CD4-positive, alpha-beta T cell treated with Interleukin-10 for 1 hour (primary cell): ENCODE data around the gene GPR157.
"Not testable (repeated sequence)": the region's sequence is repeated elsewhere in the genome, so short reads cannot be mapped to it uniquely, and the experiment has no call there.

Experiments used
- DNase-seq: peaks from one replicate; pipeline ENCODE4 v3.0.0-alpha.2; 2020

The GPR157 gene

GRCh38 chr1:9112961-9113880 lies 15.7 kb downstream of the GPR157 start:
- no peak for DNase-seq

DNA sequence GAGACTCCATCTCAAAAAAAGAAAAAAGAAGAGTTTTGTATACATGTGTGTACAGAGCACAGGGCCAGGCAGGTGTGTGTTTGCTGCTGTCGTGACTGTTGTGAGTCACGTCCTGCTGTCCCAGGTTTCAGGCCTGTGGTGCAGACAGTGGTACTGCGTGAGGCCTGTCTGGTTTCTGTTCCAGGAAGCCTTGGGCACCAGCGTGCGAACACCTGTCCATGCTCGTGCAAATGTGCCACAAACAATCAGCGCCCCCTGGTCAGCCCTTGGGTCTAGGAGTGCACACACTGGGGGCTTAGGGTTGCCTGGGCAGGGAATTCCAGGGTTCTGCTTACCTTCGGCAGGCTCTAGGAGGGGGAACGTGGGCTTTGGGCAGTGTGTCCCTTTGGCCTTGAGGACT lies 16.9 kb downstream of the GPR157 start:
- DNase-seq, result no peak

DNA sequence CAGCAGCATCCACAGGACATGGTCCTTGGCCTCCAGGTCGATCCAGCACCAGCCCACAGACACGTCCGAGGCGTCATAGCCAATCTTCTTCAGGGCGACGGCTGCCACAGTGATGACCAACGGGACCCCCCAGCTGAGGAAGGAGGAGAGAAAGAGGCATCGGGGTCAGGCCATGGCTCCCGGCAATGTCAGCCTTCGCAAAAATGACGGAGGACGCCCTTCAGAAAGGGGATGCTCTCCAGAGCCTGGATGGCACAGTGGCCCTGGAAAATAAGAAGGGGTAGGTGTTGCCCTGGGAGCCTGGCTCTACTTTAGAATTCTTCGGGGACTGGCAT lies 17.6 kb downstream of the GPR157 start:
- DNase-seq, result no peak

DNA sequence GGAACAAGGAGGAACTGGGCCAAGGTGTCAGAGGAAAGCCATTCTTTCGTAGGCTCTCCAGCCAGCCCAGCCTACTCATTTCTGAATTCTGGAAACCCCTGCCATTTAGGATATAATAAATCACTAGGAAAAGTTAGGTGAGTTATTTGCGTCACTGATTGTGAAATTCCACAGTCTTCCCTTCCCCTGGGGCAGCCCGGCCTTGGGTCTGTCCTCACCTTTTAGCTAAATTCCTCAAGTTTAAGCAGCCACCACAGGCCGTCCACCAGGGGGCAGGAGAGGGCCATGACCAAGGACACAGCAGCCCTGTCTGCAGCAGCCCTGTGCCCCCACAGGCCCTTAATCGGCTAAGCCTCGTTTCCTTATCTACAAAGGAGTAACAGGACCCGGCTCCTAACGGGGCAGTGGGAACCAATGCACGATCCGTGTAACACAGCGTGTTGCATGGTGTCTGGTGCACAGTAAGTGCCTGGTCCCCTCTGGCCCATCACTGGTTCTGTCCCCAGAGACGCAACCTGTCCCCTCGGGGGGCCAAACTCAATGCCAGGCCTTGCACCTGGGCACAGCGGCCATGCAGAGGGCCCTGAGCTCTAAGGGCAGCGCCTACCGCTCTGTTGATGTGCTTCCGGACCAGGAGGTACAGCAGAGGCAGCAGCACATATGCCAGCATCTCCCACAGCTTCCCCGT lies 18.1 kb downstream of the GPR157 start:
- DNase-seq, result peak; percentile 80

- no peak for DNase-seq
Observed at GRCh38 chr1:9108056-9108665, 20.7 kb downstream of the GPR157 start.

- no peak for DNase-seq
Observed at GRCh38 chr1:9107136-9107535, 21.8 kb downstream of the GPR157 start.

DNA sequence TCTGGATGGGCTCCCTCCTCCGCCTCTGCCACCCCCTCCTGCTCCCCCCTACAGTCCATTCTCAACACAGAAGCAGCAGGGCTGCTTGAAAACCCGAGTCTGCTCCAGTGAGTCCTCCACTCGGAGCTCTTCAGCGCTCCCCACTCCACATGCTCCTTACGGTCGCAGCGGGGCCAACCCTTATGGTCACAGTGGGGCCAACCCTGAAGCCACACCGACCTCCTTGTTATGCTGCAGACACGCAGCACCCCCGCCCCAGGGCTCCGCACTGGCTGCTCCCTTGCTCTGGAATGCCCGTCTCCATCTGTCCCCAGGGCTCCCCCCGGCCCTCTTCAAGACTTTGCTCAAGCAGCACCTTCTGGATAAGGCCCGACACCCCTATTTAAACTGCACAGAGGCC lies 22.6 kb downstream of the GPR157 start:
- DNase-seq, result no peak

GRCh38 chr1:9105336-9105867 lies 23.5 kb downstream of the GPR157 start:
- DNase-seq, result no peak

DNA sequence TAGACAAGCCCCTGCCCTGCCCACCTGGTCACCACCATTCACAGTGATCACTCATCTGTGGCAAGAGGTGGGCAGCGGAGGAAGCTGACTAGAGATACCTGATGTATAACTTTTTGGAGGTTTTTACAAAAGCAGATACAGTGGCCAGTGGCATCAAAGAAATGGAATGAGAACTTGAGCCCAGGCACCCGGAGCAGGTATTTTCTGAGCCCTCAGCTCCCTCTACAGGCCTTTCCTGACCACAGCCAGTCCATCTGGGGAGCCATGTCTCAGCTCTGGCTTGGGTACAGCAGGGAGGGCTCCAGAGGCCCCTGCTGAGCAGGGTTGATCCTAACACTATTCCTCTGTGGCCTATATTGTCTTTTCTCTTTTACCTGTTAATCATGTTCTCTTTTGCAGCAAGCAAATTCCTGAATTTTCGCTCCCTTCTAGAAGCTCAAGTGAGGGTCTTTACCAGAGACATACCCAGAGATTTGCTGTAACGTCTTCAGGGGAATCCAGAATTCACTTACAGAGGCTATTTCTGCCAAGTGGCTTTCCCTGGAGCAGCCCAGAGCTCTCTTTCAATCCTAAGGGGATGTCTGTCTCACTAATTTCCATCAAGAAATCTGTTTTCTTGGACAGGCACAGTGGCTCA lies 27.3 kb downstream of the GPR157 start:
- DNase-seq, result no peak

DNA sequence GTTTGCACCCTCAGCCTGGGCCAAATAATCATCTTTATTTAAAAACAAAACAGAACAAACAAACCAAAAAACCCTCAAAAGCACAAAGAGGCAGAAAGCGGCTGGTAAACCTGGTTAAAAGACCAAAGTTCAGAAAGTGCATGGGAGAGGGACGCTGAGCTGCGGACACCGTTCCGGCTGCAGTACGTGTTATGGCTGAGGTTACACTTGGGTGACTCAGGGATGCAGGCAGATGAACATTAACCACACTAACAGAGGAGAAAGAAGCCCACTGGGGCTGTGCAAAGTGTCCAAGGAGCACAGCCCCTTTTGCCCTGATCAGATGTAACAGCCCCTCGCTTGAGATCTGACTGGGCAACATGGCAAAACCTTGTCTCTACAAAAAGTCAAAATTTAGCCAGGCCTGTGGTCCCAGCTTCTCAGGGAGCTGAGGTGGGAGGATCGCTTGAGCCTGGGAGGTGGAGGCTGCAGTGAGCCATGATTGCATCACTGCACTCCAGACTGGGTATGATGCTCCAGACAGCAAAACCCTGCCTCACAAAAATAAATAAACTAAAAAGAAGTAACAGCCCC lies 28.3 kb downstream of the GPR157 start:
- DNase-seq, result no peak

DNA sequence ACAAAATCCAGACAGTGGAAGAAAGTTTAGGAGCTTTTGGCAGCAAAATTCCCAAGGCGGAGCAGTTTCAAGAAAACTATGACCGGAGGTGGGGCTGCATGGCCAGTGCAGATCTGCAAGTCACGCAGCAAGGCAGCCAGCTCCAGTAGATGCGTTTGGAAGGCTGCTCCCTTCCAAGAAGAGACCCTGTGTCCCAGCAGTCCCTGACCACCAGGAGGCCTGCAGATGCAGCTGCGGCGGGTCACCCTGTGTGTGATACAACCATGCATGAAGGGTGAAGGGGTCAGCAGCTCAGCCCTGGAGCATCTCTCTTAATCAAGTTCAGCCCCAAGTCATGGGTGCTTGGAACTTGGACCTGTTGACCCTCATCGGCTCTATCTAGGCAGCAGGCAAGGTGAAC lies 29.3 kb downstream of the GPR157 start:
- DNase-seq, result no peak

- no peak for DNase-seq
Observed at GRCh38 chr1:9097947-9098705, 30.8 kb downstream of the GPR157 start.

- DNase-seq, result no peak
Observed at GRCh38 chr1:9095818-9096217, 33.1 kb downstream of the GPR157 start.

GRCh38 chr1:9093996-9094595 lies 34.8 kb downstream of the GPR157 start:
- DNase-seq, result not testable (repeated sequence)

GRCh38 chr1:9093581-9093980 lies 35.3 kb downstream of the GPR157 start:
- DNase-seq, result no peak

DNA sequence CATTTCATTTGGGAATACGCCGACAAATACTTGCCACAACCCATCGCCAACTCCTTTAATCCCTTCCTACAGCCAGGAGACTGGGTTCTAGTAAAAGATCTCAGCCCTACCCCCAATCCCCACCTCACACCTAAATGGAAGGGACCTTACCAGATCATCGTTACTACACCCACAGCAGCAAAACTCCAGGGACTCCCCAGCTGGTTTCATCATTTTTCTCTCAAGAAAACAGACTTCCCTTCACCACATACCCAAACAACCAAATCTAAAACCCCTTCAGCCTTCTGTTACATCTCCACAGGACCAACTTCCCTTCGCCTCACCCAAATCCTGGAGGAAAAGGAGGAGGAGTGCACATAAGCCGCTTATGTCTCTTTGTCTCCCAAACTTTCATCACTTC lies 35.8 kb downstream of the GPR157 start:
- no peak for DNase-seq

DNA sequence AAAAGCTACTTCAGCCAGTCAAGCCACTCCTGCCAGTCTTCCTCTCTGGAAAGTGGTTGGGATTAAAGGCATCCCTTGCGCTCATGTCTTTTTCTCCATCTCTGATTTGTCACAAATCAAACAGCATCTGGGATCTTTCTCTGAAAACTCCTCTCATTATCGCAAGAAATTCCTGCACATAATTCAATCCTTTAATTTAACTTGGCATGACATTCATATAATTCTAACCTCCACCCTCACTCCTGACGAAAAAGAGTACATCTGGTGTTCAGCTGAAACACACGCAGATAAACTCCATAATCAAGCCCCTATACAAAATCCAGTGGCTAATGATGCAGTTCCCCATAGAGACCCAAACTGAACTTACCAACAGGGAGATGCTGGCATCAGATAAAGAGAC lies 40.1 kb downstream of the GPR157 start:
- DNase-seq, result no peak

DNA sequence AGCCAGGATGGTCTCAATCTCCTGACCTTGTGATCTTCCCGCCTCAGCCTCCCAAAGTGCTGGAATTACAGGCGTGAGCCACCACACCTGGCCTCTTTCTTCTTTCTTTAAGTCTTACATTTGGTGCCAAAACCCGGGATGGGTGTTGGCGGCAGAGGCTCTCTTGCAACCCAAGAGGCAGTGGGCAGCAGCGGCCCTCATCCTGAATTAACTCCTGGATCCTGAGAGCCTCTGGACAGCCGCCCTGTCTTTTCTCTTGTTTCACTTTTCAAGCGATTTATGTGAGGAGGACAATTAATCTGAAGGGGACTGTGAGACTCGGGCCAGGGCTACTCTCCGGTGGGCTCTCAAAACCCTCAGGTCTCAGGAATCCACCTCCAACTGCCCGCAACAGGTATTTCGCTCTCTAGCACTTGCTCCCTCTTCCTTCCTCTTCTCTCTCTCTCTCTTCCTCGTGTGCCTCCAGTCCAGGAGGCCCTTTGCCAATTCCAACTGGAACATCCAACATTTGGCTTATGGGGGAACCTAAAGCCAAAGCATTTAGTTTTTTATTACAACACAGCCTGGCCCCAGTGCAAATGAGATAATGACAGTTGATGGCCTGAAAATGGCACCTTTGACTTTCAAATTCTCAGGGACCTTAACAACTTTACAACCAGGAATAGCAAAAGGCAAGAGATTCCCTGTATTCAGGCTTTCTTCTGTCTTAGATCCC lies 41.3 kb downstream of the GPR157 start:
- no peak for DNase-seq

- no peak for DNase-seq
Observed at GRCh38 chr1:9086796-9087195, 42.1 kb downstream of the GPR157 start.

DNA sequence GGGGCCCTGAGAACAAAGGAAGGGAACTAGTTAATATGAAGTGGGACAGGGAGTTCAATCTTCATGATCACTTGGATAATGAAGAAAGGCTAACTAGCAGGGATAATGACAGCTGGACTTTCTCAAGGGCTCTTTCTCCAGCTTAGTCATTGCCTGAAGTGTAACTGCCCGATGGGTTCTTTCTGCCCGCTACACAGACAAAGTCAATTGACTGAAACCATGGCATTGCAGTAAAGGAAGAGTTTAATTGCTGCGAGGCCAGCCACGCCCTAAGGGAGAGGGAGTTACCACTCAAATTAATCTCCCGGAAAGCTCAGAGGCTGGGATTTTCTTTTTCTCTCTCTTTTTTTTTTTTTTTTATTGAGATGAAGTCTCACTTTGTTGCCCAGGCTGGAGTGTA lies 42.9 kb downstream of the GPR157 start:
- DNase-seq, result no peak
